AG09319 (cell line): Measurements from ENCODE around the gene GPR32.

Experiments used
- DNase-seq: peaks from one replicate; pipeline ENCODE4 v3.0.0-alpha.2; 2010; ENCODE audit warnings: low read depth; ENCODE audit errors: extremely low read depth
- CTCF ChIP-seq: IDR thresholded peaks from 2 replicates; pipeline ENCODE4 v1.5.1; 2011; ENCODE audit warnings: low read depth, mild to moderate bottlenecking, inconsistent platforms, low read length, moderate library complexity

GPR32 gene

GRCh38 chr19:50784710-50785109 is 14.4 kb downstream of the GPR32 start:
- TF ChIP-seq CTCF, result no peak
- no peak for DNase-seq

DNA sequence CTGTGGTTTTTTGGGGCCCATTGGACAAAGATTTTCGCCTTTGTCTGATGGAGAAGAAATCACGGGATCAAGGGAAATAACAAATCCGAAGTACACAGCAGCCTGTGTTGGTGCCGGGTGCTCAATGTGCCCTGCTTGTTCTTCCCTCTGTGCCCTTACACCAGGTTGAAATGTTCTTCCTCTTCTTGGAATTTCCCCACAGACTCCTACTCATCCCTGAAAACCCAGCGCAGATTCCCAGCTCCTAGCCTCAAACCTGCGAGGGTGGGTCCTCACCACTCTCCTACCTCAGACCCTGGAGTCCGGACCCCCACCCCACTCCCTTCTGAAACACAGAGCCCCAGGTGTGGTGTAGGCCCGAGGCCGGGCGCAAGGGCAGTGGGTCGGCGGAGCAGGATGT is 15.1 kb downstream of the GPR32 start:
- no peak for TF ChIP-seq CTCF

GRCh38 chr19:50790396-50790795 is 20.1 kb downstream of the GPR32 start, which contains the start of gene ACP4:
Gene ACP4 (plus strand): TSS chr19:50790415. CDS start chr19:50790415, 0 bp downstream.
- no peak for DNase-seq
- TF ChIP-seq CTCF, result no peak

More for the DNA sequence above, 15.1 kb downstream of the GPR32 start:
- DNase-seq, result no peak

DNA sequence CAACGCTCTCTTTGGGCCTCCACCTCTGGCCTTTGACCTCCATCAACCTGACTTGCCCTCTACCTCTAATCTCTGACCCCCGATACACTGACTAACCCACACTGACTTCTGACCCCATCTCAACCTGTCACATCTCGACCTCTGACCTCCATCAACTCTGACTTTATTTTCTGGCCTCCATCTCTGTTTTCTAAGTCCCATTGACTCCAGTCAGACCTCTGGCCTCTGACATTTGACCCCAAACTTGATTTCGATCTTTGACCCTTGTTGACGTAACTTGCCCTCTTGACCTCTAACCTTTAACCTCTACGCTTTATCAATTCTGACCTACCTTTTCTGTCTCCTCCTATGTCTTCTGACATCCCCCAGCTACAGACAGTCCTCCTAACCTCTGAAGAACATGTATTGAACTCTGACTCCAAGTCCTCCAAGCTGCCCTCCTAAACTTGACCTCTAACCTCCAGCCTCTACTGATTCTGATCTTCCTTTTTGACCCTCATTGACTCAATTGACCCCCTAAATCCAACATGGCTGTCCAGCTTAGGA is 20.7 kb downstream of the GPR32 start:
- DNase-seq, result no peak
- no peak for TF ChIP-seq CTCF

DNA sequence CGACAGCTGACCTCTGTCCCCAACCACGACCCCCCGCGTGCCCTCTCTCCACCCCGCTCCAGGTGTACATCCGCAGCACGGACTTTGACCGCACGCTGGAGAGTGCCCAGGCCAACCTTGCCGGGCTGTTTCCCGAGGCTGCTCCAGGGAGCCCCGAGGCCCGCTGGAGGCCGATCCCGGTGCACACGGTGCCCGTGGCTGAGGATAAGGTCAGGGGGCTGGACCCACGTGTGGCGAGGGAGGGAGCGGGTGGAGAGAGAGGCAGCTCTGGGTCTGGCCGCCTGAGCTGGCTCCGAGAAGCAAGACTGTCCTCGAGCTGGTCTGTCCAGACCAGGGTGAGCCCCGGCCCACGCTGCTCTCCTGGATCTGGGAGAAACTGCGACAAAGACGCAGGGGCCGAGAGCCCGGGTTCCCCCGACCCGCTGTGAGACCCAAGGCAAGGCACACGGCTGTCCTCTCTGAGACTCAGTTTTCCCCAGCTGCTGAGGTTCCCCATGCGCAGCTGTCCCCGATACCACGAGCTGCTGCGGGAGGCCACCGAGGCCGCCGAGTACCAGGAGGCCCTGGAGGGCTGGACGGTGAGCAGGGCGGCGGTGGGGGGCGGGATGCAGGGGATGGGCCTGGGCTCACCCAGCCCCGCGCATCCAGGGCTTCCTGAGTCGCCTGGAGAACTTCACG is 21.5 kb downstream of the GPR32 start:
- DNase-seq, result no peak
- no peak for TF ChIP-seq CTCF

- TF ChIP-seq CTCF, result no peak
- DNase-seq, result no peak
Observed at GRCh38 chr19:50792272-50793250, 22.3 kb downstream of the GPR32 start.
